ENCODE data around the gene TACC2.
A peak's percentile ranks its signal among the peaks of the same experiment; 100 is the strongest.

Gene TACC2

GRCh38 chr10:122149561-122150505, 160.9 kb downstream of the TACC2 start:
- peak; percentile 68 for DNase-seq

GRCh38 chr10:122151121-122151694, 162.2 kb downstream of the TACC2 start:
- no peak for DNase-seq

- peak; percentile 32 for DNase-seq
Measured at GRCh38 chr10:122152544-122152943, 163.6 kb downstream of the TACC2 start.

GRCh38 chr10:122154031-122154544, 165.1 kb downstream of the TACC2 start:
- DNase-seq, result no peak

GRCh38 chr10:122154545-122155366, 165.8 kb downstream of the TACC2 start:
- DNase-seq, result no peak

GRCh38 chr10:122157451-122157850, 168.5 kb downstream of the TACC2 start:
- no peak for DNase-seq

- no peak for DNase-seq
Measured at GRCh38 chr10:122158362-122158761, 169.4 kb downstream of the TACC2 start.

- DNase-seq, result peak; percentile 92
Measured at GRCh38 chr10:122159141-122159970, 170.4 kb downstream of the TACC2 start.

GRCh38 chr10:122161795-122162194, 172.8 kb downstream of the TACC2 start:
- DNase-seq, result no peak

- peak; percentile 65 for DNase-seq
Measured at GRCh38 chr10:122162671-122163173, 173.8 kb downstream of the TACC2 start.

GRCh38 chr10:122163174-122164022, 174.4 kb downstream of the TACC2 start:
- peak; percentile 90 for DNase-seq

- peak; percentile 74 for DNase-seq
Measured at GRCh38 chr10:122164023-122164601, 175.1 kb downstream of the TACC2 start.

GRCh38 chr10:122164815-122165483, 176.0 kb downstream of the TACC2 start:
- DNase-seq, result peak; percentile 65

- peak; percentile 69 for DNase-seq
Measured at GRCh38 chr10:122165484-122166276, 176.7 kb downstream of the TACC2 start.

- no peak for DNase-seq
Measured at GRCh38 chr10:122168101-122168500, 179.1 kb downstream of the TACC2 start.

GRCh38 chr10:122168598-122169394, 179.8 kb downstream of the TACC2 start:
- DNase-seq, result no peak

GRCh38 chr10:122170802-122171201, 181.8 kb downstream of the TACC2 start:
- no peak for DNase-seq
